HEK293 (cell line): ENCODE measurements around the gene CMTM8.

Source experiments
- GLIS1 ChIP-seq: fragments of 450-650 bp; formaldehyde crosslinking; IDR thresholded peaks from 2 replicates; pipeline ENCODE4 v1.5.1; 2016; ENCODE audit warnings: missing biosample characterization, missing genetic modification characterization
- KLF1 ChIP-seq: fragments of 450-650 bp; formaldehyde crosslinking; IDR thresholded peaks from 2 replicates; pipeline ENCODE4 v1.5.1; 2016; ENCODE audit warnings: missing biosample characterization, missing genetic modification characterization
- ZFP41 ChIP-seq: fragments of 450-650 bp; formaldehyde crosslinking; IDR thresholded peaks from 2 replicates; pipeline ENCODE4 v1.5.1; 2016; ENCODE audit warnings: missing biosample characterization, missing genetic modification characterization, borderline replicate concordance
- ZNF146 ChIP-seq: fragments of 450-650 bp; formaldehyde crosslinking; IDR thresholded peaks from 2 replicates; pipeline ENCODE4 v1.5.1; 2016; ENCODE audit warnings: missing biosample characterization, missing genetic modification characterization
- ZNF211 ChIP-seq: fragments of 450-650 bp; formaldehyde crosslinking; IDR thresholded peaks from 2 replicates; pipeline ENCODE4 v1.5.1; 2016; ENCODE audit warnings: low read depth, missing biosample characterization, missing genetic modification characterization
- ZNF398 ChIP-seq: fragments of 450-650 bp; formaldehyde crosslinking; IDR thresholded peaks from 2 replicates; pipeline ENCODE4 v1.5.1; 2017; ENCODE audit warnings: missing biosample characterization, missing genetic modification characterization
- ZNF501 ChIP-seq: fragments of 450-650 bp; formaldehyde crosslinking; IDR thresholded peaks from 2 replicates; pipeline ENCODE4 v1.5.1; 2016; ENCODE audit warnings: missing biosample characterization, missing genetic modification characterization
- ZNF549 ChIP-seq: fragments of 450-650 bp; IDR thresholded peaks from 2 replicates; pipeline ENCODE4 v1.5.1; 2018; ENCODE audit warnings: missing biosample characterization, missing genetic modification characterization, mild to moderate bottlenecking, inconsistent platforms, moderate library complexity
- ZNF561 ChIP-seq: fragments of 450-650 bp; IDR thresholded peaks from 2 replicates; pipeline ENCODE4 v1.5.1; 2018; ENCODE audit warnings: missing biosample characterization, missing genetic modification characterization, borderline replicate concordance
- ZNF621 ChIP-seq: fragments of 450-650 bp; formaldehyde crosslinking; IDR thresholded peaks from 2 replicates; pipeline ENCODE4 v1.5.1; 2017; ENCODE audit warnings: missing biosample characterization, missing genetic modification characterization
- ZNF660 ChIP-seq: fragments of 450-650 bp; IDR thresholded peaks from 2 replicates; pipeline ENCODE4 v1.5.1; 2018; ENCODE audit warnings: missing biosample characterization, mild to moderate bottlenecking, missing genetic modification characterization
- TF ChIP-seq, protein P1 (sequence below): fragments of 450-650 bp; formaldehyde crosslinking; IDR thresholded peaks from 2 replicates; pipeline ENCODE4 v1.5.1; 2016; ENCODE audit warnings: missing biosample characterization, missing genetic modification characterization

- TF ChIP-seq ZNF146 (tag by site-specific recombination) (no peak), ZNF398 (tag by site-specific recombination) (no peak), ZNF501 (no peak), ZNF561 (tag by site-specific recombination) (no peak), KLF1 (tag by site-specific recombination) (no peak), ZNF660 (no peak), ZFP41 (no peak), ZNF549 (tag by site-specific recombination) (no peak), GLIS1 (tag by site-specific recombination) (no peak), ZNF211 (no peak), ZNF621 (tag by site-specific recombination) (no peak)
- TF ChIP-seq, protein P1, sequence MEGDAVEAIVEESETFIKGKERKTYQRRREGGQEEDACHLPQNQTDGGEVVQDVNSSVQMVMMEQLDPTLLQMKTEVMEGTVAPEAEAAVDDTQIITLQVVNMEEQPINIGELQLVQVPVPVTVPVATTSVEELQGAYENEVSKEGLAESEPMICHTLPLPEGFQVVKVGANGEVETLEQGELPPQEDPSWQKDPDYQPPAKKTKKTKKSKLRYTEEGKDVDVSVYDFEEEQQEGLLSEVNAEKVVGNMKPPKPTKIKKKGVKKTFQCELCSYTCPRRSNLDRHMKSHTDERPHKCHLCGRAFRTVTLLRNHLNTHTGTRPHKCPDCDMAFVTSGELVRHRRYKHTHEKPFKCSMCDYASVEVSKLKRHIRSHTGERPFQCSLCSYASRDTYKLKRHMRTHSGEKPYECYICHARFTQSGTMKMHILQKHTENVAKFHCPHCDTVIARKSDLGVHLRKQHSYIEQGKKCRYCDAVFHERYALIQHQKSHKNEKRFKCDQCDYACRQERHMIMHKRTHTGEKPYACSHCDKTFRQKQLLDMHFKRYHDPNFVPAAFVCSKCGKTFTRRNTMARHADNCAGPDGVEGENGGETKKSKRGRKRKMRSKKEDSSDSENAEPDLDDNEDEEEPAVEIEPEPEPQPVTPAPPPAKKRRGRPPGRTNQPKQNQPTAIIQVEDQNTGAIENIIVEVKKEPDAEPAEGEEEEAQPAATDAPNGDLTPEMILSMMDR, result no peak
Observed at GRCh38 chr3:32208447-32208846, 30.0 kb upstream of the CMTM8 start.
